Measurements from ENCODE around the gene CTNNA2.

DNA sequence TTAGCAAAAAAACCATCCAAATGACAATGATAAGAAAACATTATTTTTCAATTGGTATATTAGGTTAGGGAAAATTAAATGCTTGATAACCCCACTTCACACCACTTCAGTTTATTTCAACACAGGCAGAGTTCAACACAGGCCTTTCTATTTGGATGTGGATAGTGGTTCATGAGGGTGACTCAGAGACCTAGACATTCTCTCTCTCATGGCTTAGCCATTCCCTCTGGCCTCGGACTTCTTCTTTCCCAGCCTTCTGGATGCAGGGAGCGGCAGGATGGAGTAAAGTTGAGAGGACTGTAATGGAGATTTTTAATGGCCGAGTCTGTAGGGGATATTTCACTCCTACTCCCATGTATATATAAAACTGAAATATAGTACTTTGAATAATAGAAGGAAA is 109.7 kb downstream of the CTNNA2 start:
- TF ChIP-seq, protein P1, sequence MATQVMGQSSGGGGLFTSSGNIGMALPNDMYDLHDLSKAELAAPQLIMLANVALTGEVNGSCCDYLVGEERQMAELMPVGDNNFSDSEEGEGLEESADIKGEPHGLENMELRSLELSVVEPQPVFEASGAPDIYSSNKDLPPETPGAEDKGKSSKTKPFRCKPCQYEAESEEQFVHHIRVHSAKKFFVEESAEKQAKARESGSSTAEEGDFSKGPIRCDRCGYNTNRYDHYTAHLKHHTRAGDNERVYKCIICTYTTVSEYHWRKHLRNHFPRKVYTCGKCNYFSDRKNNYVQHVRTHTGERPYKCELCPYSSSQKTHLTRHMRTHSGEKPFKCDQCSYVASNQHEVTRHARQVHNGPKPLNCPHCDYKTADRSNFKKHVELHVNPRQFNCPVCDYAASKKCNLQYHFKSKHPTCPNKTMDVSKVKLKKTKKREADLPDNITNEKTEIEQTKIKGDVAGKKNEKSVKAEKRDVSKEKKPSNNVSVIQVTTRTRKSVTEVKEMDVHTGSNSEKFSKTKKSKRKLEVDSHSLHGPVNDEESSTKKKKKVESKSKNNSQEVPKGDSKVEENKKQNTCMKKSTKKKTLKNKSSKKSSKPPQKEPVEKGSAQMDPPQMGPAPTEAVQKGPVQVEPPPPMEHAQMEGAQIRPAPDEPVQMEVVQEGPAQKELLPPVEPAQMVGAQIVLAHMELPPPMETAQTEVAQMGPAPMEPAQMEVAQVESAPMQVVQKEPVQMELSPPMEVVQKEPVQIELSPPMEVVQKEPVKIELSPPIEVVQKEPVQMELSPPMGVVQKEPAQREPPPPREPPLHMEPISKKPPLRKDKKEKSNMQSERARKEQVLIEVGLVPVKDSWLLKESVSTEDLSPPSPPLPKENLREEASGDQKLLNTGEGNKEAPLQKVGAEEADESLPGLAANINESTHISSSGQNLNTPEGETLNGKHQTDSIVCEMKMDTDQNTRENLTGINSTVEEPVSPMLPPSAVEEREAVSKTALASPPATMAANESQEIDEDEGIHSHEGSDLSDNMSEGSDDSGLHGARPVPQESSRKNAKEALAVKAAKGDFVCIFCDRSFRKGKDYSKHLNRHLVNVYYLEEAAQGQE (IDR thresholded peaks at IDR 0.05; ENCODE audit: insufficient read depth in 1 of 2, low read depth in 2 of 2, low read length in 1 of 2), result no peak
- TF ChIP-seq, protein P2, sequence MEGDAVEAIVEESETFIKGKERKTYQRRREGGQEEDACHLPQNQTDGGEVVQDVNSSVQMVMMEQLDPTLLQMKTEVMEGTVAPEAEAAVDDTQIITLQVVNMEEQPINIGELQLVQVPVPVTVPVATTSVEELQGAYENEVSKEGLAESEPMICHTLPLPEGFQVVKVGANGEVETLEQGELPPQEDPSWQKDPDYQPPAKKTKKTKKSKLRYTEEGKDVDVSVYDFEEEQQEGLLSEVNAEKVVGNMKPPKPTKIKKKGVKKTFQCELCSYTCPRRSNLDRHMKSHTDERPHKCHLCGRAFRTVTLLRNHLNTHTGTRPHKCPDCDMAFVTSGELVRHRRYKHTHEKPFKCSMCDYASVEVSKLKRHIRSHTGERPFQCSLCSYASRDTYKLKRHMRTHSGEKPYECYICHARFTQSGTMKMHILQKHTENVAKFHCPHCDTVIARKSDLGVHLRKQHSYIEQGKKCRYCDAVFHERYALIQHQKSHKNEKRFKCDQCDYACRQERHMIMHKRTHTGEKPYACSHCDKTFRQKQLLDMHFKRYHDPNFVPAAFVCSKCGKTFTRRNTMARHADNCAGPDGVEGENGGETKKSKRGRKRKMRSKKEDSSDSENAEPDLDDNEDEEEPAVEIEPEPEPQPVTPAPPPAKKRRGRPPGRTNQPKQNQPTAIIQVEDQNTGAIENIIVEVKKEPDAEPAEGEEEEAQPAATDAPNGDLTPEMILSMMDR (IDR thresholded peaks at IDR 0.05), result no peak

All from Panc1 (cell line).